Kidney epithelial cell (primary cell): ENCODE data around the gene VGLL4. TPM values are rescaled to one million over a fixed set of nuclear protein-coding genes. Genes with fewer than 3 reads are reported as not detected.

Experiments
- DNase-seq: peaks from one replicate; pipeline ENCODE4 v3.0.0-alpha.2; 2010; ENCODE audit warnings: low read depth
- H3K27me3 ChIP-seq: 2 replicates; pipeline ENCODE4 v1.6.0; 2011; ENCODE audit warnings: low read length; ENCODE audit not compliant: control insufficient read depth, insufficient read depth
- H3K36me3 ChIP-seq: 2 replicates; pipeline ENCODE4 v1.5.1; 2011; ENCODE audit warnings: low read length; ENCODE audit not compliant: control insufficient read depth, insufficient read depth
- H3K4me3 ChIP-seq: 2 replicates; pipeline ENCODE4 v1.5.1; 2011; ENCODE audit warnings: low read depth, mild to moderate bottlenecking, control low read depth, low read length
- total RNA-seq: library from RNA; depleted of rRNA; stranded (reverse); fragments of >200 nt; gene quantifications from 2 replicates; pipeline ENCODE4 v1.2.3, GENCODE V29; 2015
- TF ChIP-seq, protein P1 (sequence below): IDR thresholded peaks from 2 replicates; pipeline ENCODE4 v1.5.1; 2011; ENCODE audit warnings: mild to moderate bottlenecking, moderate library complexity, low read length, control low read depth, inconsistent platforms; ENCODE audit not compliant: insufficient read depth, poor library complexity, severe bottlenecking

VGLL4 gene
- total RNA-seq, 1 donor from 2014 or later = 96.3 TPM

DNA sequence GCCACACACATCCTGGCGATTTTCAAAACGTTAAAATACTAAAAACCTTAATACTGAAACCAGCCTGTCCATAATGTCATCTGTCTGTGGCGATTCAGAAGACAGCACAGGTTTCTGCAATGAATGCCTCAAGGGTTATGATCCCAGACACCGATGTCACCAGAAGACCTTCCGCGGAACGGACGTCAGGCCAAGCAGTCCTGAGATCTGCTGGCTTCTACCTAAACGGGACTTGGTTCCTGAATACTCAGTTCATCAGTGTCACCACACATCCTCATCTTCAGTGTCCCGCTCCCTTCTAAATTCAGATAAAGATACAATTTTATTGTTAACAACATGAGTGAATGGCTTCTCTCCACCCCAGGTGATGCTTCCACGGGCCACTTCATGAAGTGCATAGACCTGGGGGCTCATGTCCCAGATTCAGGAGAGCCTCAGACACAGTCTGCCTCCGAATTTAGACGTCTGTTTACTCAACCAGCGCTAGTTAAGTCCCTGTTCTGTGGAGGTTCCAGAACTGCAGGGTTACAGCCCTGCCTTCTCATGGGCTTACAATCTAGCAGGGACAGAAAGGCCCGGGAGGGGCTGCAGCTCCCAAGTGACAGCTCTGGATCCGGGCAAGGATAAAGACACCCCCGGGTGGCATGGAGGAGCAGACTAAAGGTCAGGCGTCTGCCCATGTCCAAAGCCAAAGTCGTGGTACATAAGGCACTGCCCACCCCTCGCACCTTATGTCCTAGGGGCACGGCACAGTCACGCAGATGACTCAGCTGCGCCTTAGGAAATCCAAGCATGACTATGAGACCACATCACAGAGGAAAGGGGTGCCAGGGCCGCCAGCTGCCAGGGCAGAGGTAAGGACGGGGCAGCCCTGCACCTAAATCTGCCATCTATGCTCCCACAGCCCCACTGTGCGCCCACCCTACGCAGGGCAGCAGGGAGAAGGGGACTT lies 75.9 kb downstream of the VGLL4 start:
- peaks cover 1% of the 10 kb centered on the region for H3K36me3 ChIP-seq
- peak; percentile 74 for DNase-seq
- TF ChIP-seq, protein P1, sequence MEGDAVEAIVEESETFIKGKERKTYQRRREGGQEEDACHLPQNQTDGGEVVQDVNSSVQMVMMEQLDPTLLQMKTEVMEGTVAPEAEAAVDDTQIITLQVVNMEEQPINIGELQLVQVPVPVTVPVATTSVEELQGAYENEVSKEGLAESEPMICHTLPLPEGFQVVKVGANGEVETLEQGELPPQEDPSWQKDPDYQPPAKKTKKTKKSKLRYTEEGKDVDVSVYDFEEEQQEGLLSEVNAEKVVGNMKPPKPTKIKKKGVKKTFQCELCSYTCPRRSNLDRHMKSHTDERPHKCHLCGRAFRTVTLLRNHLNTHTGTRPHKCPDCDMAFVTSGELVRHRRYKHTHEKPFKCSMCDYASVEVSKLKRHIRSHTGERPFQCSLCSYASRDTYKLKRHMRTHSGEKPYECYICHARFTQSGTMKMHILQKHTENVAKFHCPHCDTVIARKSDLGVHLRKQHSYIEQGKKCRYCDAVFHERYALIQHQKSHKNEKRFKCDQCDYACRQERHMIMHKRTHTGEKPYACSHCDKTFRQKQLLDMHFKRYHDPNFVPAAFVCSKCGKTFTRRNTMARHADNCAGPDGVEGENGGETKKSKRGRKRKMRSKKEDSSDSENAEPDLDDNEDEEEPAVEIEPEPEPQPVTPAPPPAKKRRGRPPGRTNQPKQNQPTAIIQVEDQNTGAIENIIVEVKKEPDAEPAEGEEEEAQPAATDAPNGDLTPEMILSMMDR = no peak
- no peak overlapping the region for H3K4me3 ChIP-seq
- H3K27me3 ChIP-seq = no peaks in the 10 kb centered on the region

DNA sequence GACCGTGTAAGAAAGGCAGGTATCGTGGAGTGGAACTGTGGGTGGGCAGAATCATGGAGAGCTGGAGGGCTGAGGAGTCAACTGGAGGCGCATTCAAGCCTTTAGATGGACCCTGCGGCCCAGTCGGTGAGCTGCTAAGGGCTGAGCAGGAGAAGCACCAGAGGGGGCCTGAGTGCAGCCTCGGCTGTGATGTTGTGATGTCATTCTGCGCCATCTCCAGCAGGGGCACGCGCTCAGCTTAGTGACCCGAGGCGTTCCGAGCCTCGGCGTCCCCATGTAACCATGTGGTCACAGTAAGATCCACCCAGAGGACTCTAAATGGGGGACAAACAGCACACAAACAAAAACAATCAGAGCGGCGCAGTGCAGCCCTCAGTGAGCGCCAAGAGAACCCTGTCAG lies 76.8 kb downstream of the VGLL4 start:
- TF ChIP-seq, protein P1 = no peak
- peaks cover 2% of the 10 kb centered on the region for H3K36me3 ChIP-seq
- no peak for DNase-seq

DNA sequence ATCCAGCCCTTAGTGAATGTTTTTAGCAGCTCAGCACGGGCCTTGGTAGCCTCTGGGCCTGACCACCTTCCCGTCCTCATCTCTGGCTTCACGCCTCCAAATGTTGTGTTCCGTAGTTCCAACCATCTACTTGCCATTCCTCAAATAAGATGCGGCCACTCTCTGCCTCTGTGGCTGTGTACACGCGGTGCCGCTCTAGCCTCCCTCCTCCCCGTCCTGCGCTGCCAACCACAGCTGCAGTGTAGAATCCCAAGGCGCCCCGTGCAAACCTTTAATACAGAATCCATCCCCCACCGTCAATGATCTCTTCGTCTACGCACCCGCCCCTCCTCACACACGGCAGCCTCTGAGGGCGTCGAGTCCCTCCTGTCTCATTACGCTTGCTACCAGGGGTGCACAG lies 77.2 kb downstream of the VGLL4 start:
- H3K36me3 ChIP-seq = peaks cover 2% of the 10 kb centered on the region

More for the DNA sequence above, 76.8 kb downstream of the VGLL4 start:
- Histone ChIP-seq H3K27me3 (no peaks in the 10 kb centered on the region), H3K4me3 (no peak overlapping the region)

DNA sequence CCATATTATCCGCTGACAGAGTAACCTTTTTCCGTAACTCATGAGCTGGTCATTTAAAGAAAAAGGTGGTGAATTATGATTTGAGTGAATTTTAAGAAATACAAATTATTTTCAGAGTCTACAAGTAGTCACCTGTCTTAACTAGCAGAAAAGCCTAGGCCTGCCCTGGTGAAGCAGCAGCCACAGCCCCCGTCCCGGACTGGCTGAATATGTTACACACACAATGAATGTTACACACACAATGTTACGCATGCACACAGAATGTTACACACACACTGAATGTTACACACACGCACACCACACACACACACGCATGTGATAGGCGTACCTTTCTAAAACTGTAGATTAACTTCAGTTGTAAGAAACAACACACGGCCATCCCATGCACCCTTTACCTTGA lies 77.8 kb downstream of the VGLL4 start:
- H3K27me3 ChIP-seq = no peaks in the 10 kb centered on the region
- TF ChIP-seq, protein P1 = no peak
- no peak for DNase-seq
- H3K4me3 ChIP-seq = no peak overlapping the region
- H3K36me3 ChIP-seq = peaks cover 2% of the 10 kb centered on the region

More for the DNA sequence above, 77.2 kb downstream of the VGLL4 start:
- TF ChIP-seq, protein P1 = no peak
- no peaks in the 10 kb centered on the region for H3K27me3 ChIP-seq
- no peak for DNase-seq
- no peak overlapping the region for H3K4me3 ChIP-seq

DNA sequence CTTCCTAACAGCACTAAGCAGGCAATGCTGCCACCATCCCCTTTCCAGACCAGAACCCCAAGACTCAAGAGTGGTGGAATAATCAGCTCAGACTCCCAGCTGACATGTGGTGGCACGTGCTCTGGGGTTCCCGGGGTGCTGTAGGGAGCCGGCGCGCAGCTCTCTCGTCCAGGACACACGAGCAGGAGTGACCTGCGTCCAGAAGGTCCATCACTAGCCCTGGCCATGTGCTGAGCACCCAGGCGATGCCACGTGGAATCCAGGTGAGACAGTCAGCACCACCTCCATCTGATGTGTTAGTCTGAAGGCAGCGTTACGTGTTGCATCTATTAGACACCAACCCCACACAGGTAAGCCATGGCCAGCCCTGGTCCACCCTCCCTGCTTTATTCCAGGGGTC lies 78.2 kb downstream of the VGLL4 start:
- TF ChIP-seq, protein P1 = no peak
- H3K36me3 ChIP-seq = peaks cover 2% of the 10 kb centered on the region
- DNase-seq = no peak
- H3K27me3 ChIP-seq = no peaks in the 10 kb centered on the region
- no peak overlapping the region for H3K4me3 ChIP-seq

DNA sequence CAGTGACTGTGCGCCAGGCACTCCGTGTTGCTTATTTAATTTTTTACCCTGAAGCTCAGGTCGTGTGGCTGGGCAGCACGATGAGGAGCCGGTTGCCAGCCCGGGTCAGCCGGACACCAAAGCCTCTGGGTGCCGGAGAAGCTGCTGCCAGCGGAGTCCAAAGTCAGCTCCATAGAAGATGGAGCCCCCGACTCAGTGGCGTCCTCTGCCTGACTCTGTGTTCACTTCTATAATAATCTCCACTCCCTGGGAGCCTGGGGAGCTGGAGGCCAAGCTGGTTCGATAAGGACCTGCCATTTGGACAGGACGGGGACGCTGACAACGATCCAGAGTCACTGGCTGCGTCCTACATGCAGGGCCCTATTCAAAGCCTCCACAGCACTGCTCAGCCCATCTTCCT lies 78.6 kb downstream of the VGLL4 start:
- TF ChIP-seq, protein P1 = no peak
- H3K4me3 ChIP-seq = no peak overlapping the region
- DNase-seq = no peak
- H3K27me3 ChIP-seq = no peaks in the 10 kb centered on the region
- peaks cover 2% of the 10 kb centered on the region for H3K36me3 ChIP-seq
